Activated gamma-delta T cell (primary cell): ENCODE data around the gene JADE2.
"Not testable (repeated sequence)": the region's sequence is repeated elsewhere in the genome, so short reads cannot be mapped to it uniquely, and the experiment has no call there.

Experiments used
- DNase-seq: peaks from one replicate; lab custom pipeline; 2025; lab: John Stamatoyannopoulos, UW

Gene JADE2

DNA sequence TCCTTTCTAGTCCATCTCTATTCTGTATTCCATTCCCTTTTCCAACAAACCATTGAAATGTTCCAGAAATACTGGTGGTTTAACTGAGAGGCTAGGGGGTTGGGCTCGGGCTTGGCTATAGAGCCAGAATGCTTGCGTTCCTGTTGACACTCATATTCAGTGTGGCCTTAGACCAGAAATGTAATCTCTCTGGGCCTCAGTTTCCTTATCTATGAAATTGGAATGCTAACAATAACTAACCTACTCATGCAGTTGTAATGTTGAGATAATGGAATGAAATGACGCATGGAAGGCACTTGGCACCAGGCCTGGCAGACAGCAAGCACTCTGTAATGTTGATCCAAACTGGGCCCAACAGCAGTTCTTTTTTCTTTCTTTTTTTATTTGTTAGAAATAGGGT lies 26.8 kb downstream of the JADE2 start:
- no peak for DNase-seq

DNA sequence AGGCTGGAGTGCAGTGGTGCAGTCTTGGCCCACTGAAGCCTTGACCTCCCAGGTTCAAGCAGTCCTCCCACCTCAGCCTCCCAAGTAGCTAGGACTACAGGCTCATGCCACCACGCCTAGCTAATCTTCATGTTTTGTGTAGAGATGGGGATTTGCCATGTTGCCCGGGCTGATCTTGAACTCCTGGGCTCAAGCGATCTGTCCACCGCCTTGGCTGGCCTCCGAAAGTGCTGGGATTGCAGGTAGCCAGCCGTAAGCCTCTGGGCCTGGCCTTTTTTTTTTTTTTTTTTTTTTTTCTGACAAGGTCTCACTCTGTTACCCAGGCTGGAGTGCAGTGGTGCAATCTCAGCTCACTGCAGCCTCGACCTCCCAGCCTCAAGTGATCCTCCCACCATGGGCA lies 27.2 kb downstream of the JADE2 start:
- not testable (repeated sequence) for DNase-seq

DNA sequence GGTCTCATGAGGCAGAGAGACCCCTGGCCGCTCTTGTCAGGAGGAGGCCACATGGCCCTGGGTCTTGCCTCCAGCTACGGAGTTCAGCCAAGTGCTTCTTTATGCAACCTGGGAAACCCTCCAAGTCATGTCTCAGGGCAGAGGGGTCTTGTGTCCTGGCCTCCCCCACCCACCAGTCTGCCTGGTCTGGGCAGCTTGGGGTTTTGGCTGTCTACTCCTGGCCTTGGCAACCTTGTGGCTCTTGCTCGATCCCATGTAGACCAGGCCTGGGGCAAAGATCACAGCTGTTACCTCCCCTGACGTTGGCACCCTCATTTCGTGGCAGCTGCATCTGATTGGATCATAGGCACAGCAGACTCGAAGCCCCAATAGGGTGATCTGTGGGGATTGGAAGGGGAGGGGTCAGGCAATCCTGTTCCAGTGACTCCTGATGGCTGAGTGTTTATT lies 28.4 kb downstream of the JADE2 start:
- DNase-seq, result no peak

GRCh38 chr5:134554319-134555222 lies 29.1 kb downstream of the JADE2 start:
- no peak for DNase-seq

DNA sequence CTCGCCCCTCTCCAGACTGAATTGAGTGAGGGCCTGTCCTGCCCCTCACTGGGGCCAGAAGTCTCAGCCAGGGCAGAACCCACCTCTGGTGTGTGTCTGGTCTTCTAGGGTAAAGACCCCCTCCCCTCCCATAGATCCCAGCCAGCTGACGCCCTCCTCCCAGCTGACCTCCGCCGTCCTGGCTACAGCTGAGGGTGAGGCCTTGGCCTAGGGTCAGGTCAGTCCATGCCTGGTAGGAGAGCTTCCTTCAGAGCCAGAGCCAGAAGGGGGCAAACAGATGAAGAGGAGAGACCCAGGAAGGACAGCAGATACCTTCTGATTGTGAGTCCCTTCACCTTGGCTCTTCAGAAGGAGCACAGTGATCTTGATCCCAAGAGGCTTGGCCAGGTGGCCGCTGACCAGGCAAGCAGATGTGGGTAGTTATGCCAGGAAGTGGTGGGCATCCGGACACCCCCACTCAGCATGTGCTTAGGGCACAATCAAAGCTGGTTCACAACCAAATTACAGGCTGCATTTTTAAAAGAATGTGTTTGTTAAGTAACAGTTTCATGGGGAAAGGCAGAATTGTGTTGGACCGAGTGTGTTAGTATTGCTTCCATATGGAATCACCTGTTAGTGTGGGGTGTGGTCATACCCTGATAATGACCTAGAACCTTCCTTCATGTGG lies 29.9 kb downstream of the JADE2 start:
- no peak for DNase-seq

DNA sequence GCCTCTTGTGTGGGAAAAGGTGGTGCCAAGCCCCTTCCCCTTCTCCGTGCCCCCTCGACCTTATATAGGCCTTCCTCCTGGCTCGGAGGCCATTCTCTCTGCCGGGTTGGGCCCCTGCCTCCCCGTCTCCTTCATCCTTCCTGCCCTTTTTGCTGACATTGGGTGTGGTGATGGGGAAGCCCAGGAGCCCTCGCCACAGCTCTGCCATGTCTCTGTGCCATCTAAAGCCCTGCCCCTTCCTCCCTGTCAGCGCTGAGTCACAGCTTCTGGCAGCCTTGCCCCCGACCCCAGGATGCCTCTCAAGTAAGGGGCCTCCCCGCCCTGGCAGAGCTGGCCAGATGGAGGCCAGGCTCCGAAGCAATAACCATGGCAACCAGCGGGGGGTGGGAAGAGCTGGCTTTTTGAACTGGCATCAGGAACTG lies 30.4 kb downstream of the JADE2 start:
- DNase-seq, result peak; percentile 47

DNA sequence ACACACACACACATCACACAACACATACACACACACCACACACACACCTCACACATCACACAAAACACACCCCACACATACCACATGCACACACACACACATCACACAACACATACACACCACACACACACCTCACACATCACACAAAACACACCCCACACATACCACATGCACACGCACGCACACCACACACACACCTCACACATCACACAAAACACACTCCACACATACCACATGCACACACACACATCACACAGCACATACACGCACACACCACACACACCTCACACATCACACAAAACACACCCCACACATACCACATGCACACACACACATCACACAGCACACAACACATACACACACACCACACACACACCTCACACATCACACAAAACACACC lies 31.1 kb downstream of the JADE2 start:
- DNase-seq, result not testable (repeated sequence)

- no peak for DNase-seq
Measured at GRCh38 chr5:134556994-134557393, 31.5 kb downstream of the JADE2 start.

- DNase-seq, result no peak
Measured at GRCh38 chr5:134559672-134560071, 34.2 kb downstream of the JADE2 start.

DNA sequence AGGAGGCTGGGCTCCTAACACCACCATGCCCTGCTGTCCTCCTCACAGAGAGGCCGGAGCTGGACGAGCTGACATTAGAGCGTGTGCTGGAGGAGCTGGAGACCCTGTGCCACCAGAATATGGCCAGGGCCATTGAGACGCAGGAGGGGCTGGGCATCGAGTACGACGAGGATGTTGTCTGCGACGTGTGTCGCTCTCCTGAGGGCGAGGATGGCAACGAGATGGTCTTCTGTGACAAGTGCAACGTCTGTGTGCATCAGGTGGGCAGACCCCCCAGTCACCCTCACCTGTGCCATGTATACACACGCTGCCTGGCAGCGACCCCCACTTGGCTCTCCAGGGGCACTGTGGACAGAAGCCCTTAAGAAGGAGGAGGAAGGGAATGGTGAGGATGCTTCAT lies 35.2 kb downstream of the JADE2 start:
- no peak for DNase-seq

DNA sequence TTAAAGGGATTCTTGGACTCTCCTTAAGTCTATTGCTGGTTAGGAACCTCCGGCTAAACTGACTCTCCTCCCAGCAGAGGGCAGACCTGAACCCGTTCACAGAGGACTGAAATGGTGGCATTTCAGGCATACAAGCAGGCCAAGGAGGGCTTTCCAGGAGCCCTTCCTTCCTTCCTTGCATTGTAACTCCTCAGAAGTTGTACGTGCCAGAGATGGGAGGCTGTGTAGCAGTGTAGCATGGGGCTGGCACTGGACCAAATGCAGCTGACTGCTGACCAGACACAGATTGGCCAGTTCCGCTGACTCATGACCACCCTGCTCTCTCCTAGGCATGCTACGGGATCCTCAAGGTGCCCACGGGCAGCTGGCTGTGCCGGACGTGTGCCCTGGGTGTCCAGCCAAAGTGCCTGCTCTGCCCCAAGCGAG lies 36.4 kb downstream of the JADE2 start:
- DNase-seq, result no peak

DNA sequence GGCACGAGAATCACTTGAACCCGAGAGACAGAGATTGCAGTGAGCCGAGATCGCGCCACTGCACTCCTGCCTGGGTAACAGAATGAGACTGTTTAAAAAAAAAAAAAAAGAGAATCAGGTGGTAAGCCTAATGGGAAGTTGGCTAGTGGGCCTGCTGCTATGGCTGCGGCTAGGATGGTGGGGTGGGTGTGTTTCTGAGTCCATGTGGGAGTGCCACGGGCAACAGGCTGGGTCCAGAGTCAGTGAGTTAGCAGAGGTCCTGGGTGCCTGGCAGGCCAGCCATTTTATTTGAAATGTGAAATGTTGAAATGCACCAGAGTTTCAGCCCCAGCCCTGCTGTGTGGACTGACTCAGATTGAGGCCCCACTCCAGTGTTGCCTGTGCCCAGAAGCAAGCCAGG lies 37.8 kb downstream of the JADE2 start:
- no peak for DNase-seq

- no peak for DNase-seq
Measured at GRCh38 chr5:134563962-134564361, 38.5 kb downstream of the JADE2 start.

DNA sequence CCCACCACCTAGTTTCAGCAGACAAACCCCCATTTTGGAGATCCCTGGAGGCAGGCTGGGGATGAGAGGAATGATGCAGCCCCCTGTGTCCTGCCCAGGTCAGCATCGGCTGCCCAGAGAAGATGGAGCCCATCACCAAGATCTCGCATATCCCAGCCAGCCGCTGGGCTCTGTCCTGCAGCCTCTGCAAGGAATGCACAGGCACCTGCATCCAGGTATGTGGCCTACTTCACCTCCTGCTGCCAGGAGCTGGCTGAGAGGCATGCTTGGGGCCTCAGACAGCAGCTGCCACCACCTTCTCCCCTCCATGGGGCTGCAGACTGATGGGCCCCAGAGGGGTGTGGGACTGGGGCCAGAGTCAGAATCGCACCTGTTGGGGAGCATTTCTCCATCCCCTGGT lies 38.9 kb downstream of the JADE2 start:
- no peak for DNase-seq

GRCh38 chr5:134565791-134566740 lies 40.6 kb downstream of the JADE2 start:
- DNase-seq, result no peak

- no peak for DNase-seq
Measured at GRCh38 chr5:134566741-134567221, 41.3 kb downstream of the JADE2 start.

DNA sequence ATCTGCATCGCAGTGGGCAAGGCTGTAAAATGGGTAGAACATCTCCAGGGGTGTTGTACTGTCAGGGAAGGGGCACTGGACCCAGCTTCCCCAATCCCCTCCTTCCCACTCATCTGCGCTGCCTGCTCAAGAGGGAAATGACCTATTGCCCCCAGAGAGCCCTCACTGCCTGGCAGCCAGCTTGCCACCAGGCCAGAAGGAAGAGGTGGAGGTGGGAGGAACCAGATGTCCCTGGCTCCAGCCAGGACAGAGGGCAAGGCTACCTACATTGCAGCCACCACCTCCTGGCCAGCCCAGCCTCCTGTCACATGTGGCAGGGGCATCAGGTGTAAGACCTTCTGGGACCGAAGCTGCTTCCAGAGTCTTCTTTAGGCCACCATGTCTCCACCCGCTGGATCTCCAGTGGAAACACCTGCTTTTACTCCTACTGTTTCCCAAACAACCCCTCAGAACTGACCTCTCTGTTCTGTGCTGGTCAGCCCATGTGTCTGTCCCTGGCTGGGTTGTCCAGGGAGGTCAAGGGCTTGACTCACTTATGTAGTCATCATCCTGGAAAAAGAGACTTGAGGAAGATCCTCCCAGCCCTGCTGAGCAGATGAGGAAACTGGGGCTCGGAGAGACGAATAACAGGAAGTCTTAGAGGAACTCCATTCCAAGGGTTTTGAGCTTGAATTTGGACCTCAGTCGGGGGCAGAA lies 42.3 kb downstream of the JADE2 start:
- DNase-seq, result no peak

DNA sequence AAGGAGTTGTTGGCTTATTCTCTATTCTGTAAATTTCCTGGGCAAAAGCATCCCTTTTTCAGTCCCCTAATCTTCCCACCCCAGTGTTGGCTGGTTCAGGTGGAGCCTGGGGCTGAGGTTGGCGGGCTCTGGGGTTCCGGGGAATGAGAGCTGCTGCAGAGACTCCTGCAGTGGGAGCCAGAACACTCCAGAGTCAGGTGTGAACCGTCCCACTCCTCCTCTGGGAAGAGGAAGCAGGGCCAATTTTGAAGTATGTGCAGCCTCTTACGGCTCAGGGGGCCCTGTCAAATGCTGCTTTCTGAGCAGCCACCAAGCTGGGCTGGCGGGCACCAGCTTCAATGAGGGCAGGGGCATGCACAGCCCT lies 42.8 kb downstream of the JADE2 start:
- DNase-seq, result no peak

DNA sequence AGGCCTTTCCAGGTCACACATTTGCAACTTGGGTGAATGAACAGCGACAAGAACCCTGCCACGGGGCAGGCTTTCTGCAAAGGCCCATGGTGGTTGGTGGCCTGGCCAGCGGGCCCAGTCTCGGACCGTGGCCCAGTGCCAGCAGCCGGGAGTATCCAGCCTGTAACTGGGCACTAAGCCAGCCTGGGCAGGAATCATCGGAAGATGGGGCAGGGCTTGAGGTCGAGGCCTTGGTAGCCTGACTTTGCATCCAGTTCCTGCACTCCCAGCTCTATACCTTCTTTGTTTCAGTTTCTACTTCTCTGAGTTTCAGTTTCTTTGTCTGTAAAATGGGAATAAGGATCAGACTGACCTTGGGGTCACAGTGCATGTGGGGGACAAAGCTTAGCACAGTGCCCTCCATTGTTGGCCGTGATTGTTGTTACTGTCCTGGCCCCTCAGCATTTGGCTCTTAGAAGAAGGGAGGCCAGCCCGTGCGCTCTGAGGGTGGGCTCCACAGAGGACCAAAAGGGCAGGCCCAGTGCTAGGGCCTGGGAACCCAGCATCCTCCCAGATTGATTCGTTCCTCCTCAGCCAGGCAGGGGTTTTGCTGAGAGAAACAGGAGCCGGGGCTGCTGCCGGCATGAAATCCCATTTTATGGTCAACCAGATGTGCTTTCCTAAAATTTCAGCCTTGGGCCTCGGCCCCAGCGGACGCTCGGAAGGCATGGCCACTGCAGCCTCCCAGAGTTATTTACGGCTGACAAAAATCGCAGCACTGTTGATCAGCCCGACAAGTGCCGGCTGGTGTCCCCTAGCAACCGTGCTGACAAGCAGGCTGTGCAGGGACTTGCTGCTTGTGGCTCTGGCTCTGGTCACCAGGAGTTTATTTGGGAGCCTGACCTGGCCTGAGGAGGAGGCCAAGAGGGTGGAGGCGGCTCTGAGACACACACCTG lies 43.6 kb downstream of the JADE2 start:
- DNase-seq, result no peak

DNA sequence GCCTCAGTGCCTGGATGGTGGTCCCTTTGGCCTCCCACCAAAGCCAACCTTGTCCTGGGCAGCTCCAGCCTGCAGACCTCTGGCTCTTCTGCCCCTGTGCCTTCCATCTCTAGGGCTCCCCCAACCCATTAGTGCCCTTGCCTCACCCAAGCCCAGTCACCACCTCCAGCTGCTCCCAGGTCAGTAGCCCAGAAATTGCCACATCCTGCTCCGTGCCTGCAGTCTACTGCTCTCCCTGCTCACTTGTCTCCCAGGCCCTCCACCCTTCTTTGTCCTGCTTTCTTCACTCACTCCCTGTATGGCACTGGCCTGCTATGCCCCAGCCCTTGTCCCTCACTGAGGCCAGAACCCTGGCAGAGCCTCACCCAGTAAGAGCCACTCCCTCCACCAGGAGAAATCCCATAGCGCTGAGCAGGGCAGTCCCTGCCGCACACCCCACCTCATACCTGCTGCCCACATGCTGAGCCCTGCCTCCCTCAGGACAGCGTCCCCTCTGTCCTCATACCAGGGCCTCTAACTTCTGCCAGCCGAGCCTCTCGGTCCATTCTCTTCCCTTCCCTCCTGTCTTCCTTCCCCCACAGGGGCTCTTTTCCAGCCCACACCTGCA lies 44.4 kb downstream of the JADE2 start:
- no peak for DNase-seq
